ENCODE measurements around the gene OR2V2. TPM values are rescaled to one million over a fixed set of nuclear protein-coding genes. Genes with fewer than 3 reads are reported as not detected.

OR2V2 gene
- total RNA-seq, 1 experiment from 2014 or later = not detected

DNA sequence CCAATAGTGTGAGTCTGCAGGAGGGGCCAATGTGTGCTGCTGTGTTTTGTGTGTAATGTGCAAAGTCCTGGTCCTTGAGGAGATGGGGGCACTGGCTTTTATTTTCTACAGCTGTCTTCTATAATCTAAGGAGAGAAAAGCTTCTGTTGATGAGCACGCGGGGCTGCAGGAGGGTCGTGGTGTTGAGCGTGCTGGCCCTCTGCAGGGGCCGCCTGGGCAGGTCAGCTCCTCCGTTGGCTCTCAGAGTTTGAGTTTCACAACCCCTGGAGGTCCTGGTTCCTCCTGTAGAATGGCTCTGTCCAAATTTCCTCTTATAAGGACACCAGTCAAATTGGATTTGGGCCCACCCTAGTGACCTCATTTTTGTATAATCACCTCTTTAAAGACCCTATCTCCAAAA is 29.0 kb upstream of the OR2V2 start:
- H2AK5ac ChIP-seq (ENCODE audit: insufficient read length, low read length) = no peak overlapping the region
- no peak for DNase-seq
- H3K27me3 ChIP-seq (ENCODE audit: insufficient read depth, low read length) = peaks cover 2% of the 10 kb centered on the region; the same call in 1 of the 2 replicates

More for the DNA sequence above, 29.0 kb upstream of the OR2V2 start:
- Histone ChIP-seq H2BK5ac (ENCODE audit: insufficient read length, low read length) (no peak overlapping the region), H3K56ac (ENCODE audit: insufficient read length, low read depth, low read length) (no peak overlapping the region), H2BK120ac (ENCODE audit: low read depth, low read length, poor library complexity, severe bottlenecking) (no peak overlapping the region), H3K9me3 (ENCODE audit: control insufficient read depth, low read depth, low read length) (no peaks in the 10 kb centered on the region), H2BK20ac (ENCODE audit: low read depth, low read length, poor library complexity, severe bottlenecking) (no peak overlapping the region), H3K14ac (ENCODE audit: insufficient read depth, low read length) (no peak overlapping the region), H4K20me1 (ENCODE audit: control insufficient read depth, insufficient read depth, insufficient read length) (no peaks in the 10 kb centered on the region), H3K4me2 (ENCODE audit: insufficient read depth, insufficient read length, low read length) (no peak overlapping the region), H3K23me2 (ENCODE audit: insufficient read length, low read depth, low read length, poor library complexity, severe bottlenecking) (peaks cover 10% of the 10 kb centered on the region), H3K23ac (ENCODE audit: insufficient read length, low read depth, low read length) (no peak overlapping the region), H3T11ph (ENCODE audit: low read length) (no peak overlapping the region), H3K79me2 (ENCODE audit: insufficient read depth, low read length) (no peaks in the 10 kb centered on the region), H3K18ac (ENCODE audit: insufficient read length, low read depth, low read length) (no peak overlapping the region), H3K4me1 (ENCODE audit: insufficient read depth, low read length) (no peaks in the 10 kb centered on the region), H2BK15ac (ENCODE audit: low read depth, low read length) (no peak overlapping the region), H4K8ac (replicated peaks; ENCODE audit: insufficient read length, low read depth, low read length) (no peak overlapping the region), H3K4ac (ENCODE audit: low read depth, low read length) (no peak overlapping the region), H3K9ac (ENCODE audit: extremely low read depth, insufficient read length, low read length) (no peak overlapping the region), H2AFZ (ENCODE audit: low read length) (no peak overlapping the region), H4K91ac (ENCODE audit: insufficient read length, low read depth, low read length) (no peak overlapping the region), H4K5ac (ENCODE audit: insufficient read length, low read depth, low read length) (no peak overlapping the region), H2BK12ac (ENCODE audit: insufficient read length, low read depth, low read length) (no peak overlapping the region), H3K27ac (ENCODE audit: insufficient read length, low read depth, low read length) (no peak overlapping the region), H3K79me1 (ENCODE audit: insufficient read depth, low read depth, low read length, poor library complexity, severe bottlenecking) (no peaks in the 10 kb centered on the region)
- no CpG with 5 or more reads among the region's 6 CpGs for whole genome bisulfite sequencing (ENCODE audit: extremely low coverage, insufficient read length, low lambda C conversion rate)
- peaks cover 0 to 8% (median 2%) of the 10 kb centered on the region in 3 experiments; a peak in 4 of 7 replicates for H3K36me3 Mint-ChIP-seq (ENCODE audit: insufficient read depth in 1 of 3, low read depth in 3 of 3)
- peaks cover 7 to 12% of the 10 kb centered on the region in 2 experiments; a peak in 4 of 5 replicates for H3K9me3 Mint-ChIP-seq
- H3K27ac Mint-ChIP-seq = no peak overlapping the region
- no peak overlapping the region for H3K4me3 Mint-ChIP-seq
- peaks cover 72% of the 10 kb centered on the region for H3K27me3 Mint-ChIP-seq (ENCODE audit: low read depth)
- TF ChIP-seq CTCF (conservative IDR thresholded peaks at IDR 0.05) = no peak
- H3K4me1 Mint-ChIP-seq = peaks cover 19 to 22% of the 10 kb centered on the region in 2 experiments

Measured in H9 (cell line).